Left renal cortex interstitium (tissue), 4 donors: Measurements from ENCODE around the gene ADAM8. TPM values are rescaled to one million over a fixed set of nuclear protein-coding genes. Genes with fewer than 3 reads are reported as not detected.

ENCODE experiments used
- DNase-seq, 4 donors: peaks; one replicate each; pipeline ENCODE4 v3.0.0-alpha.2; 2013; ENCODE audit warnings: low read depth in 4 of 4, low spot score in 2 of 4, missing footprints in 1 of 4
- polyA plus RNA-seq, 4 donors: library from polyadenylated mRNA; unstranded; fragments of 120-200 nt; gene quantifications; one replicate each; pipeline ENCODE4 v1.2.1, GENCODE V29; 2013; ENCODE audit not compliant: insufficient read length in 4 of 4

The ADAM8 gene
- polyA plus RNA-seq, 4 donors: 1.3 to 4.1 (median 2.6) TPM

DNA sequence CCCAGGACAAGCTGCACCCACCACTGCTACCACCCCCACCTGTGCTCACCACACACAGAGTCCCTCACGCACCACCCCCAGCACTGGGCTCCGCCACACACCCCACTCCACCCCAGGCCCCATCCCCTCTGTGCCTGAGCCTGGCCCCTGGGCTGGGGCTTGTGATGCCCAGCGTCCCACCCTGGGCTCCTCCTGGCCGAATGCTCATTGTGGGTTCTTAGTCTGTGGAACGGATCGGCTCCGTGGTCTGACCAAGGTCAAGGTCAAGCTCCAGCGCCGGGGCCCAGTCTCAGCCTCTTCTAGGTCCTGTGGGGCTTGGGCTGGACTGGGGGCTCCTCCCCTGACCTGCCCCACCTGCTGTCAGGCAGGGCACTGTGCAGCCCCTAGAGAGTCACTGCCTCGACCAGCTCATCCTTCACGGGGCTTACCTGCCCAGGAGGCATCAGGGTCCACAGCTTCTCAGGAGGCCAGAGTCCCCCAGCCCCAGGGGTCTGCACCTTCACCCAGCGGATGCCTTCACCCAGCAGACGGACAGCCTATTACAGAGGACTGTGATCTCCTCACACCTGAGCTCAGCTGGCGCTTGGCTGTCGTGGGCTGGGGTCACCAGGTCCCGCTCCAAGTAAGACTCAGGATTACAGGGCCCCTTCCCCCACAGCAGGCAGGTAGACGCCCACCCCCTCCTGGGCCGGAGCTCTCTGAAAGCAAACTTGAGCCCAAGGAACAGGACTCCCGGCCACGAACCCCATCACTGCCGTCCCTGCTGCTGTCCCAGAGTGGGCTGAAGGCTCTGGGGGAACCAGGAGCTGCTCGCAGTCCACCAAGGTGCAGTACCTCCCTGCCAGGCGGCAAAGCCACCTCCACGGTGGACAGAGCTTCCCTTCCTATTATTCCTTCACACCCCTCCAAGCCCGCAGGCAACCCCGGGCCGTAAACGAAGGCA lies 61.9 kb downstream of the ADAM8 start:
- no peak for DNase-seq

DNA sequence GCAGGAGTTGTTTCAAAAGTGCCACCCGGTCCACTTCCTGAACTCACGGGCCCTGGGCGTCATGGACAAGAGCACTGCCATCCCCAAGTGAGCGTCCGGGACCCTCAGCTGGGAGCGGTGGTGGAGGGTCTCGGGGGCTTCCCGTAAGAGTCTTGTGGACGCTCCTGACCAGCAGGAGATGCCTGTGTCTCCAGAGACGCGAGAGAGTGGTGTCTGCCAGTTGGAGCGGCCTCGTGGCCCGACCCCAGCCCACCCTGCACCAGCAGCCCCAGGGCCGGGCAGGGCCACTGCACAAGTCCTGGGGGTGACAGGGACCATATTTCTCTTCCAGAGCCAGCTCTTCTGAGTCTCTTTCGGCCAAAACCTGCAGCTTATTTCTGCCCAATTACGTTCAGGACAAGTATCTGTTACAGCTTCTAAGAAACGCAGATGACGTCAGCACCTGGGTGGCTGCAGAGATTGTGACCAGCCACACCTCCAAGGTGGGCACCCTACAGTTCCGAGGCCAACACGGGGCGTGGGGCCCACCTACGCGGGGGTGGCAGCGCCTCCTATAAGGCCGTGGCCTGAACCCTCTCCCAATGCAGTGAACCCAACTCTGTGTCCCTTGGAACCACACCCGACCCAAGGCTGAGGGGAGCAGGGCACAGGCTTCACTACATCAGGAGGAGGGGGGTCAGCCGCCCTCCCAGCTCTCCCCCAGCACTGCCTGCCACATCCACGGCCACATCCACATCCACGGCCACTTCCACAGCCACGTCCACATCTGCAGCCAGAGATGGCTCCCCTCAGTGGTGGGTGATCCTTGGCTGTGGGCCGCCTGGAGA lies 62.8 kb downstream of the ADAM8 start:
- DNase-seq: no peak

- DNase-seq: no peak
Observed at GRCh38 chr10:133212853-133213494, 63.7 kb downstream of the ADAM8 start.

Other genes starting within 250 kb of the ADAM8 start
- gene ADGRA1, start 188.9 kb downstream of the ADAM8 start, polyA plus RNA-seq: 1 to 10 TPM; 1.4 to 1.6 (median 1.6) TPM
- 10 to 100 TPM in 2 of 4 donors, 1 to 10 TPM in 2; 4.5 to 11.4 (median 8.2) TPM for gene KNDC1, start 116.6 kb downstream of the ADAM8 start, polyA plus RNA-seq
- under 1 TPM in 1 of 4 donors, not detected in 3; 0.09 TPM for gene UTF1, start 46.7 kb downstream of the ADAM8 start, polyA plus RNA-seq
- under 1 TPM; 0.08 to 0.24 (median 0.15) TPM for gene VENTX, start 39.0 kb downstream of the ADAM8 start, polyA plus RNA-seq
- 10 to 100 TPM; 62.0 to 77.6 (median 70.2) TPM for gene TUBGCP2, start 32.0 kb upstream of the ADAM8 start, polyA plus RNA-seq
- 10 to 100 TPM; 32.0 to 53.7 (median 38.7) TPM for gene ZNF511, start 32.0 kb upstream of the ADAM8 start, polyA plus RNA-seq
- under 1 TPM in 2 of 4 donors, not detected in 2; 0.31 to 0.73 TPM for gene CALY, start 60.0 kb upstream of the ADAM8 start, polyA plus RNA-seq
- gene PRAP1, start 70.5 kb upstream of the ADAM8 start, polyA plus RNA-seq: 1 to 10 TPM; 2.9 to 6.8 (median 5.8) TPM
- 10 to 100 TPM; 17.8 to 29.0 (median 21.9) TPM for gene FUOM, start 81.2 kb upstream of the ADAM8 start, polyA plus RNA-seq
- 100 to 1,000 TPM; 134 to 143 (median 138) TPM for gene ECHS1, start 96.5 kb upstream of the ADAM8 start, polyA plus RNA-seq
- 1 to 10 TPM; 6.2 to 10.0 (median 6.4) TPM for gene PAOX, start 102.4 kb upstream of the ADAM8 start, polyA plus RNA-seq
- gene MTG1, start 117.3 kb upstream of the ADAM8 start, polyA plus RNA-seq: 100 to 1,000 TPM in 1 of 4 donors, 10 to 100 TPM in 3; 60.3 to 104 (median 81.0) TPM
- 1 to 10 TPM; 3.4 to 7.5 (median 5.3) TPM for gene SPRN, start 147.8 kb upstream of the ADAM8 start, polyA plus RNA-seq
- 1 to 10 TPM in 3 of 4 donors, under 1 TPM in 1; 0.42 to 4.3 (median 2.4) TPM for gene SCART1, start 177.1 kb upstream of the ADAM8 start, polyA plus RNA-seq